ENCODE data around the gene ELP4.

Gene ELP4

GRCh38 chr11:31810779-31811647 is 301.4 kb downstream of the ELP4 start, which contains the start of gene PAX6:
Gene PAX6, minus strand, starts transcription at chr11:31811322. Its CDS starts 4,911 bp downstream, at chr11:31806411.
- Histone ChIP-seq H3K9ac (peak within 1 kb of the TSS in 1 of 11 experiments; percentile 20; a peak in 1 of 22 replicates), H3K27ac (no peak within 1 kb of the TSS), H3K4me2 (peak within 1 kb of the TSS; percentile 41 to 96 (median 67)), H3K4me1 (peaks cover 0 to 27% (median 19%) of the 10 kb centered on the region in 10 experiments; a peak in 14 of 20 replicates), H3K36me3 (no peaks in the 10 kb centered on the region), H3K9me3 (replicated peaks in 1 of 11) (peaks cover 43 to 72% (median 54%) of the 10 kb centered on the region in 11 experiments), H3K27me3 (peaks cover 100% of the 10 kb centered on the region in 11 experiments), H3K4me3 (peak within 1 kb of the TSS; percentile 23 to 65 (median 47); a peak in 17 of 20 replicates), H4K20me1 (peaks cover 0 to 79% (median 40%) of the 10 kb centered on the region in 11 experiments; a peak in 16 of 22 replicates)
- no peak for TF ChIP-seq Cebpa-rat (IDR thresholded peaks at IDR 0.05)

- Histone ChIP-seq H3K36me3 (no peaks in the 10 kb centered on the region), H3K4me1 (peaks cover 0 to 27% (median 19%) of the 10 kb centered on the region in 10 experiments; a peak in 14 of 20 replicates), H3K9ac (no peak overlapping the region), H3K27ac (no peak overlapping the region), H3K9me3 (replicated peaks in 1 of 11) (peaks cover 43 to 72% (median 54%) of the 10 kb centered on the region in 11 experiments), H3K4me2 (peak overlapping the region; percentile 42 to 96 (median 70); a peak in 20 of 22 replicates), H4K20me1 (peaks cover 0 to 74% (median 40%) of the 10 kb centered on the region in 11 experiments; a peak in 16 of 22 replicates), H3K4me3 (peak overlapping the region; percentile 32 to 60 (median 46); a peak in 17 of 20 replicates), H3K27me3 (peaks cover 100% of the 10 kb centered on the region in 11 experiments)
- no peak for TF ChIP-seq Cebpa-rat (IDR thresholded peaks at IDR 0.05)
Observed at GRCh38 chr11:31812383-31813381, 303.1 kb downstream of the ELP4 start.

- Histone ChIP-seq H3K4me1 (peaks cover 0 to 27% (median 19%) of the 10 kb centered on the region in 10 experiments; a peak in 14 of 20 replicates), H3K9ac (no peak overlapping the region), H3K27ac (no peak overlapping the region), H3K9me3 (replicated peaks in 1 of 11) (peaks cover 43 to 72% (median 54%) of the 10 kb centered on the region in 11 experiments), H3K4me3 (peak overlapping the region in 5 of 10 experiments; percentile 8 to 49 (median 28); a peak in 6 of 20 replicates), H3K4me2 (peak overlapping the region in 8 of 11 experiments; percentile 9 to 91 (median 38); a peak in 11 of 22 replicates), H4K20me1 (peaks cover 0 to 68% (median 39%) of the 10 kb centered on the region in 11 experiments; a peak in 16 of 22 replicates), H3K36me3 (no peaks in the 10 kb centered on the region), H3K27me3 (peaks cover 100% of the 10 kb centered on the region in 11 experiments)
- no peak for TF ChIP-seq Cebpa-rat (IDR thresholded peaks at IDR 0.05)
Observed at GRCh38 chr11:31813391-31814175, 304.0 kb downstream of the ELP4 start.

GRCh38 chr11:31814176-31814868 is 304.8 kb downstream of the ELP4 start:
- Histone ChIP-seq H3K27me3 (peaks cover 100% of the 10 kb centered on the region in 11 experiments), H3K9me3 (replicated peaks in 1 of 11) (peaks cover 45 to 71% (median 54%) of the 10 kb centered on the region in 11 experiments), H3K9ac (no peak overlapping the region), H4K20me1 (peaks cover 0 to 66% (median 34%) of the 10 kb centered on the region in 11 experiments; a peak in 16 of 22 replicates), H3K4me2 (peak overlapping the region in 4 of 11 experiments; percentile 10 to 91 (median 54); a peak in 7 of 22 replicates), H3K4me1 (peaks cover 0 to 27% (median 19%) of the 10 kb centered on the region in 10 experiments; a peak in 14 of 20 replicates), H3K36me3 (no peaks in the 10 kb centered on the region), H3K27ac (no peak overlapping the region), H3K4me3 (peak overlapping the region in 3 of 10 experiments; percentile 8 to 38 (median 17); a peak in 3 of 20 replicates)
- no peak for TF ChIP-seq Cebpa-rat (IDR thresholded peaks at IDR 0.05)

GRCh38 chr11:31815711-31816467 is 306.3 kb downstream of the ELP4 start:
- Histone ChIP-seq H3K9me3 (replicated peaks in 1 of 11) (peaks cover 52 to 73% (median 59%) of the 10 kb centered on the region in 11 experiments), H3K9ac (no peak overlapping the region), H3K36me3 (no peaks in the 10 kb centered on the region), H3K4me1 (peaks cover 0 to 19% (median 11%) of the 10 kb centered on the region in 10 experiments; a peak in 12 of 20 replicates), H4K20me1 (peaks cover 0 to 55% (median 22%) of the 10 kb centered on the region in 11 experiments; a peak in 16 of 22 replicates), H3K27ac (no peak overlapping the region), H3K4me2 (peak overlapping the region in 2 of 11 experiments; percentile 33 to 37; a peak in 3 of 22 replicates), H3K4me3 (peak overlapping the region in 2 of 10 experiments; percentile 19 to 21; a peak in 2 of 20 replicates), H3K27me3 (peaks cover 100% of the 10 kb centered on the region in 11 experiments)
- TF ChIP-seq Cebpa-rat (IDR thresholded peaks at IDR 0.05) = no peak

GRCh38 chr11:31816468-31817053 is 307.0 kb downstream of the ELP4 start:
- H3K9ac ChIP-seq = no peak overlapping the region
- no peaks in the 10 kb centered on the region for H3K36me3 ChIP-seq
- no peak overlapping the region for H3K27ac ChIP-seq
- H3K4me1 ChIP-seq = peaks cover 0 to 19% (median 8%) of the 10 kb centered on the region in 10 experiments; a peak in 12 of 20 replicates
- peaks cover 52 to 71% (median 55%) of the 10 kb centered on the region in 11 experiments for H3K9me3 ChIP-seq (replicated peaks in 1 of 11)
- peaks cover 0 to 54% (median 22%) of the 10 kb centered on the region in 11 experiments; a peak in 16 of 22 replicates for H4K20me1 ChIP-seq
- TF ChIP-seq Cebpa-rat (IDR thresholded peaks at IDR 0.05) = no peak
- H3K4me2 ChIP-seq = no peak overlapping the region
- H3K4me3 ChIP-seq = peak overlapping the region in 2 of 10 experiments; percentile 18 to 19; a peak in 3 of 20 replicates
- H3K27me3 ChIP-seq = peaks cover 100% of the 10 kb centered on the region in 11 experiments
